Stomach (tissue), 9 donors: ENCODE measurements around the gene RIMS3. TPM values are rescaled to one million over a fixed set of nuclear protein-coding genes. Genes with fewer than 3 reads are reported as not detected.

Source experiments
- DNase-seq, 2 donors: peaks; one replicate each; pipeline versions ENCODE4 v3.0.0 to v3.0.0-alpha.2; 2013 to 2019
- H3K27ac ChIP-seq, 5 donors: fragments of 200-600 bp in 4 of 5; sonication (generic) in 4 of 5; one replicate each; pipeline ENCODE4 v1.5.1; 2013 to 2019; ENCODE audit warnings: mild to moderate bottlenecking in 1 of 5, moderate library complexity in 1 of 5
- H3K27me3 ChIP-seq, 3 donors: fragments of 200-600 bp; sonication (generic); one replicate each; pipeline ENCODE4 v1.5.1; 2017 to 2019; ENCODE audit warnings: mixed run types in 1 of 3
- H3K36me3 ChIP-seq, 4 donors: fragments of 200-600 bp; sonication (generic); 1 replicate in 3 of 4; 2 replicates in 1 of 4; pipeline ENCODE4 v1.5.1; 2016 to 2019
- H3K4me1 ChIP-seq, 4 donors: fragments of 200-600 bp; sonication (generic); one replicate each; pipeline ENCODE4 v1.5.1; 2016 to 2019
- H3K4me3 ChIP-seq, 4 donors: fragments of 200-600 bp; sonication (generic) in 3 of 4; one replicate each; pipeline ENCODE4 v1.5.1; 2016 to 2019; ENCODE audit warnings: mild to moderate bottlenecking in 1 of 4
- H3K9me3 ChIP-seq, 4 donors: fragments of 200-600 bp; sonication (generic); one replicate each; pipeline ENCODE4 v1.5.1; 2016 to 2019
- EP300 ChIP-seq: sonication (generic); formaldehyde crosslinking; IDR thresholded peaks from one replicate; pipeline ENCODE4 v1.6.1; 2017; ENCODE audit warnings: antibody characterized with exemption
- POLR2A ChIP-seq, 4 donors: fragments of 450-650 bp; IDR thresholded peaks; one replicate each; pipeline ENCODE4 v1.6.1; 2016; ENCODE audit warnings: antibody characterized with exemption in 4 of 4, control low read depth in 2 of 4, mild to moderate bottlenecking in 1 of 4, moderate library complexity in 1 of 4
- POLR2AphosphoS5 ChIP-seq, 3 donors: sonication (generic); formaldehyde crosslinking; IDR thresholded peaks; one replicate each; pipeline ENCODE4 v1.6.1; 2016; ENCODE audit warnings: antibody characterized with exemption in 3 of 3
- WGBS, 5 donors: extraction: QIAGEN DNeasy Blood & Tissue Kit in 3 of 5; methylation state at CpG; one replicate each; pipeline versions ENCODE4 v1.1.5 to v1.1.7; 2013 to 2018; 5-methylcytosine and 5-hydroxymethylcytosine counted together
- intact Hi-C: fragments of 100-400 bp; cut with DNase I; formaldehyde crosslinking; loops from one replicate; pipeline ENCODE4 v1.15.1; 2023; ENCODE audit warnings: low total_unique reads
- polyA plus RNA-seq, 3 donors: library from polyadenylated mRNA; stranded (reverse); fragments of 200-250 nt; gene quantifications; one replicate each; pipeline ENCODE4 v1.2.3, GENCODE V29; 2013
- total RNA-seq, 5 donors: library from RNA; depleted of rRNA; stranded (reverse); fragments of >200 nt; gene quantifications; one replicate each; pipeline versions ENCODE4 v1.1.0 to v1.2.3, GENCODE V29; 2014 to 2016
- TF ChIP-seq, protein P1 (sequence below), 7 experiments: fragments of 450-650 bp in 4 of 7; fragments of 200-600 bp in 3 of 7; sonication (generic) in 3 of 7; IDR thresholded peaks; one replicate each; pipeline ENCODE4 v1.5.1; 2016 to 2019; ENCODE audit warnings: antibody characterized with exemption in 7 of 7, control low read depth in 2 of 7, mild to moderate bottlenecking in 1 of 7
- donor health status: healthy with polysubstance abuse.
- donor health status: Bipolar disorder and iron deficiency.
- donor health status: healthy.

RIMS3 gene
- total and polyA plus RNA-seq, 8 donors: 0.45 to 4.7 (median 2.5) TPM

DNA sequence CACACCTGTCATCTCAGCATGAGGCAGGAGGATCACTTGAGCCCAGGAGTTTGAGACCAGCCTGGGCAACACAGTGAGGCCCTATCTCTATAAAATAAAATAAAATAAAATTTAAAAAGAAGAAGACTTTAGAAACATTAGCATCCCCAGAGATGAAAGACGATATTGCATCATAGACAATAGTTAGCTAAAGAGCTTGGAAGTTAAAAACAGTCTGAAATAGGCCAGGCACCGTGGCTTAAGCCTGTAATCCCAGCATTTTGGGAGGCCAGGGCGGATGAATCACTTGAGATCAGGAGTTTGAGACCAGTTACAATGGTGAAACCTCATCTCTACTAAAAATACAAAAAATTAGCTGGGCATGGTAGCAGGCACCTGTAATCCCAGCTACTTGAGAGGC, 59.3 kb downstream of the RIMS3 start:
- no peak for TF ChIP-seq POLR2A (IDR thresholded peaks at IDR 0.05)
- TF ChIP-seq, protein P1, sequence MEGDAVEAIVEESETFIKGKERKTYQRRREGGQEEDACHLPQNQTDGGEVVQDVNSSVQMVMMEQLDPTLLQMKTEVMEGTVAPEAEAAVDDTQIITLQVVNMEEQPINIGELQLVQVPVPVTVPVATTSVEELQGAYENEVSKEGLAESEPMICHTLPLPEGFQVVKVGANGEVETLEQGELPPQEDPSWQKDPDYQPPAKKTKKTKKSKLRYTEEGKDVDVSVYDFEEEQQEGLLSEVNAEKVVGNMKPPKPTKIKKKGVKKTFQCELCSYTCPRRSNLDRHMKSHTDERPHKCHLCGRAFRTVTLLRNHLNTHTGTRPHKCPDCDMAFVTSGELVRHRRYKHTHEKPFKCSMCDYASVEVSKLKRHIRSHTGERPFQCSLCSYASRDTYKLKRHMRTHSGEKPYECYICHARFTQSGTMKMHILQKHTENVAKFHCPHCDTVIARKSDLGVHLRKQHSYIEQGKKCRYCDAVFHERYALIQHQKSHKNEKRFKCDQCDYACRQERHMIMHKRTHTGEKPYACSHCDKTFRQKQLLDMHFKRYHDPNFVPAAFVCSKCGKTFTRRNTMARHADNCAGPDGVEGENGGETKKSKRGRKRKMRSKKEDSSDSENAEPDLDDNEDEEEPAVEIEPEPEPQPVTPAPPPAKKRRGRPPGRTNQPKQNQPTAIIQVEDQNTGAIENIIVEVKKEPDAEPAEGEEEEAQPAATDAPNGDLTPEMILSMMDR (IDR thresholded peaks at IDR 0.05): no peak
- no peak for TF ChIP-seq POLR2AphosphoS5 (IDR thresholded peaks at IDR 0.05)
- no peak for TF ChIP-seq EP300
- Histone ChIP-seq H3K27me3 (peaks cover 0 to 9% (median 0%) of the 10 kb centered on the region in 3 donors), H3K36me3 (no peaks in the 10 kb centered on the region), H3K27ac (no peak overlapping the region), H3K4me3 (no peak overlapping the region), H3K4me1 (no peaks in the 10 kb centered on the region), H3K9me3 (no peaks in the 10 kb centered on the region)
- DNase-seq: no peak
- 36 to 79% (median 69%) methylated on average over 3 of the region's 3 CpGs for WGBS, 5 donors
- intact Hi-C loops: no loop called here

DNA sequence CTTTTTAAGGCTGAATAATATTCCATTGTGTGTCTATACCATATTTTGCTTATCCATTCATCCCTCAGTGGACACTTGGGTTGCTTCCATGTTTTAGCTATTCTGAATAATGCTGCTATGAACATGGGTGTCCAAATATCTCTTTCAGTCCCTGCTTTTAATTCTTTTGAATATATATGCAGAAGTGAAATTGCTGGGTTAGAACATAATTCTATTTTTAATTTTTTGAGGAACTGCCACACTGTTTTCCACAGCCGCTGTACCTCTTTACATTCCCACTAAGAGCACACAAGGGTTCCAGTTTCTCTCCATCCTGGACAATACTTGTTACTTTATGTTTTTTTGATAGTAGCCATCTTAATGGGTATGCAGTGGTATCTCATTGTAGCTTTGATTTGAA, 65.6 kb downstream of the RIMS3 start:
- no peaks in the 10 kb centered on the region for H3K4me1 ChIP-seq
- WGBS, 5 donors: 87 to 95% (median 92%) methylated on average over 1 of the region's 1 CpG
- TF ChIP-seq, protein P1 (IDR thresholded peaks at IDR 0.05): no peak
- TF ChIP-seq POLR2A (IDR thresholded peaks at IDR 0.05) (no peak), POLR2AphosphoS5 (IDR thresholded peaks at IDR 0.05) (no peak), EP300 (no peak)
- H3K9me3 ChIP-seq: no peaks in the 10 kb centered on the region
- intact Hi-C loops: no loop called here
- H3K36me3 ChIP-seq: no peaks in the 10 kb centered on the region
- no peak overlapping the region for H3K27ac ChIP-seq
- H3K4me3 ChIP-seq: no peak overlapping the region
- no peak for DNase-seq
- H3K27me3 ChIP-seq: peaks cover 0 to 12% (median 0%) of the 10 kb centered on the region in 3 donors

DNA sequence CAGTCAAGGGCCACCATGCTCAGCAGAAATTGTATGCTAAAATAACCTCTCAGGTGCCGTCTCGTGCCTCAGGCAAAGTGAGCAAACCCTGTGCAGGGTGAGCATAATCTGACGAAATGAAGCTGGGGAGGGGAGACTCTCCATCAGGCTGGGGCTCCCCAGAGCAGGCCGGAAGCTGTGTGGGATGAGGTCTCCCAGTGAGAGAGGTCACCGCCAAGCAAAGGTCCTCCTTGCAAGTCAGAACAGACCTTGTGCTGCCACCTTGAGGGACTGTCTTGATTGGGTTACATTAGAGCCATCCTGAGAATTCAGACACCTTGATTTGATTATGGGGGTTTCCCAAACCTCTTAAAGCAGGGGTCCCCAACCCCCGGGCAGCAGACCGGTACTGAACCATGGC, 69.9 kb downstream of the RIMS3 start:
- no peaks in the 10 kb centered on the region for H3K36me3 ChIP-seq
- no peak overlapping the region for H3K27ac ChIP-seq
- no peak for TF ChIP-seq POLR2AphosphoS5 (IDR thresholded peaks at IDR 0.05)
- TF ChIP-seq POLR2A (IDR thresholded peaks at IDR 0.05): no peak
- TF ChIP-seq EP300: no peak
- TF ChIP-seq, protein P1 (IDR thresholded peaks at IDR 0.05): no peak
- no peak for DNase-seq
- 81 to 93% (median 87%) methylated on average over 5 to 7 of the region's 7 CpGs for WGBS, 5 donors
- H3K9me3 ChIP-seq: no peaks in the 10 kb centered on the region
- H3K4me1 ChIP-seq: no peaks in the 10 kb centered on the region
- H3K4me3 ChIP-seq: no peak overlapping the region
- intact Hi-C loops: no loop called here
- H3K27me3 ChIP-seq: no peaks in the 10 kb centered on the region

- TF ChIP-seq POLR2A (IDR thresholded peaks at IDR 0.05) (no peak), POLR2AphosphoS5 (IDR thresholded peaks at IDR 0.05) (no peak), EP300 (no peak)
- DNase-seq: no peak
- no peaks in the 10 kb centered on the region for H3K36me3 ChIP-seq
- WGBS, 5 donors: 53 to 61% (median 56%) methylated on average over 3 of the region's 3 CpGs
- no peaks in the 10 kb centered on the region for H3K27me3 ChIP-seq
- no peaks in the 10 kb centered on the region for H3K9me3 ChIP-seq
- intact Hi-C loops: no loop called here
- H3K4me1 ChIP-seq: no peaks in the 10 kb centered on the region
- H3K4me3 ChIP-seq: no peak overlapping the region
- H3K27ac ChIP-seq: no peak overlapping the region
Measured at GRCh38 chr1:40594187-40594531, 71.3 kb downstream of the RIMS3 start.

- TF ChIP-seq, protein P1 (IDR thresholded peaks at IDR 0.05): no peak
- TF ChIP-seq POLR2AphosphoS5 (IDR thresholded peaks at IDR 0.05) (no peak), POLR2A (IDR thresholded peaks at IDR 0.05) (no peak), EP300 (no peak)
- Histone ChIP-seq H3K4me3 (no peak overlapping the region), H3K9me3 (no peaks in the 10 kb centered on the region), H3K27ac (no peak overlapping the region), H3K27me3 (no peaks in the 10 kb centered on the region), H3K4me1 (no peaks in the 10 kb centered on the region), H3K36me3 (no peaks in the 10 kb centered on the region)
- WGBS, 5 donors: 42 to 56% (median 50%) methylated on average over 8 of the region's 8 CpGs
- intact Hi-C loops: no loop called here
- DNase-seq: no peak
Measured at GRCh38 chr1:40593449-40594186, 71.9 kb downstream of the RIMS3 start.
